ENCODE results near the gene ARHGAP18.

ARHGAP18 gene

GRCh38 chr6:129691043-129691640 is 18.8 kb downstream of the ARHGAP18 start:
- no peak for DNase-seq

DNA sequence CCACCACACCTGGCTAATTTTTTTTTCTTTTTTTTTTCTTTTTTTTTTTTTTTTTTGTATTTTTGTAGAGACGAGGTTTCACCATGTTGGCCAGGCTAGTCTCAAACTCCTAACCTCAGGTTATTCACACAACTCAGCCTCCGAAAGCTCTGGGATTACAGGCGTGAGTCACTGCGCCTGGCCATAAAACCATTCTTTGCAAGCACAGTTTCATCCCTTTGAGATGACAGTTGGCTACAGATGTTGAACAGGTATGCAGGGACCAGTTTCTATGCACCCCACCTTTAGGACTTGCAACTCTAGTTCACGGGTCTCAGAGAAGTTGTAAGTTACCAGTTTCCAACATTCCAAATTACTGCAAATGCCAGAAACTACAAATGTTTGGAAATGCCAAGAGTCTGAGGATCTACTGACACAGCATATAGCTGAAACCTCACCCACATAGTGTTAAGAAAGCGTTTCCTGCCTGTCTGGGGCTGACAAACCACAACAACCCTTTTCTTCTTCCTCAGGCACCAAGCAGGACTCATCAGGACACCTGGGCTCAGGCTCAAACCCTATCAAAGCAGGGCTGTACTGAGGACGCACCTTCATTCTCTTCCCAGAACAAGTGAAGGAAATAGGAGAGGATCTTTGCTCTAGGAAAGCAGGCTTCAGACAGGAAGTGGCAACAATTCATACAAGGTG is 22.9 kb downstream of the ARHGAP18 start:
- no peak for DNase-seq

- DNase-seq, result no peak
These were observed 24.3 kb downstream of the ARHGAP18 start for GRCh38 chr6:129685662-129686031.

DNA sequence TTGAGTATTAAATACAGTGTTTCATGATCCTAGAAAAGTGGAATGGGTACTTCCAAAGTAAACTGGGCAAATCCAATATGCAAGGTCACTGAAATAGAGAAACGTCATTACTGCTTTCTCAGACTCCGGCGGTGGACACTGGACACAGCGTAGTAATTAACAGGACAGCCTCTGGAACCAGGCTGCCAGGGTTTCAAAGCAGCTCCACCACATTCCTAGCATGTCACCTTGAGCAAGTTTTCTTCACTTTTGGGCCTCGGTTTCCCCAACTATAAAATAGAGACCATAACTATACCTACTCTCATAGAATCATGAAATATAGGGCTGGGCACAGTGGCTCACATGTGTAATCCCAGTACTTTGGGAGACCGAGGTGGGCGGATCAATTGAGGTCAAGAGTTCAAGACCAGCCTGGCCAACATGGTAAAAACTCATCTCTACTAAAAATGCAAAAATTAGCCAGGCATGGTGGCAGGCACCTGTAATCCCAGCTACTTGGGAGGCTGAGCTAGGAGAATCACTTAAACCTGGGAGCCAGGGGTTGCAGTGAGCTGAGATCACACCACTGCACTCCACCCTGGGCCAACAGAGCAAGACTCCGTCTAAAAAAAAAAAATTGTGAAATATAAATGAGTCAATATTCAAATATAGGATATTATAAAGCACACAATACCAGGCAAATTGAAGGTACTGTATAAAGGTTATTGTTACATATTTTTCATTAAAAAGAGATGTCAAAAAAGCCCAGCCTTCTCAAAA is 24.9 kb downstream of the ARHGAP18 start:
- DNase-seq, result no peak

DNA sequence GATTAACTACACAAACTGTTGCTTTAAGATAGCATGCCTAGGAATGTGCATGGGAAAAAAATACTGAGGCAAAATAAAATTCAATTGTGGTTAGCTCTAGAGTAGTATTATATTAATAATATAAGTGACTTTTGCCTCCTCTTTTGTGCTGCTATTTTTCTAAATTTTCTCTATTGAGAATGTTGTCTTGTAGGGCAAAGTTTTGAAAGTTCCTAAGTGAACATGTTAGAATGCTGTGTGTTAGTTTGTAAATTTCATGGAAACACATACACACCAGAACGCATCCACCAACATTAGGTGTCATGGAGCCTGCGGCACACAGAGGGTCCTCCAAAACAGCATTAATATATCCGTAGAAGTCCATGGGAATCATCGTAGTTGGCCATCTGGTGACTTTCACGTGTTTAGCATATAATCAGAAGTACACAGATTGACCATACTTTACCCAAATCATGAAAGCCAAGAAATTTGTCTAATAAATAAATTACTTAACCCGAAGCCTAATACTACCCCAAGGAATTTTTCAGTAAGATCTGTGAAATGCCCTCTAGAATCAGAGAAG is 25.6 kb downstream of the ARHGAP18 start:
- no peak for DNase-seq

- DNase-seq, result no peak
These were observed 26.2 kb downstream of the ARHGAP18 start for GRCh38 chr6:129683601-129684322.

GRCh38 chr6:129681913-129682205 is 28.1 kb downstream of the ARHGAP18 start:
- no peak for DNase-seq

GRCh38 chr6:129680633-129681032 is 29.3 kb downstream of the ARHGAP18 start:
- DNase-seq, result no peak

GRCh38 chr6:129679758-129680157 is 30.2 kb downstream of the ARHGAP18 start:
- DNase-seq, result no peak

DNA sequence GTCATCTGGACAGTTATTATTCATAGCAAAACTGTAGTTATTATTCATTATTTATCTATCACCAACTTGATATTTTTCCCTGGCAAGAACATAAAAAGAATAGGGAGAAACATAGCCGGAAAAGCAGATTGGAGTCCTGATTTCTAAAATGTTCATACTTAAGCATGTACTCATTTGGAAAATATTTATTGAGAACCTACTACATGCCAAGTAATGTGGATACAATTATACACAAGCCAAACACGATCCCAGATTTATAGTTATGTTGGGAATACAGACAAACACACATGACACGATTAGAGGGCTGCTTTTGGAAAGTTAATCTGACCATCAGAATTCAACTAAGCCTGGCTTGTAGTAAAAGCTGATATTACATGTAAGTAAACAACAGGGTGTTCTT is 30.7 kb downstream of the ARHGAP18 start:
- no peak for DNase-seq

- no peak for DNase-seq
These were observed 31.5 kb downstream of the ARHGAP18 start for GRCh38 chr6:129678463-129678862.

- no peak for DNase-seq
These were observed 32.2 kb downstream of the ARHGAP18 start for GRCh38 chr6:129677620-129678325.

- DNase-seq, result no peak
These were observed 34.1 kb downstream of the ARHGAP18 start for GRCh38 chr6:129675669-129676472.

- DNase-seq, result no peak
These were observed 36.2 kb downstream of the ARHGAP18 start for GRCh38 chr6:129673748-129674147.

DNA sequence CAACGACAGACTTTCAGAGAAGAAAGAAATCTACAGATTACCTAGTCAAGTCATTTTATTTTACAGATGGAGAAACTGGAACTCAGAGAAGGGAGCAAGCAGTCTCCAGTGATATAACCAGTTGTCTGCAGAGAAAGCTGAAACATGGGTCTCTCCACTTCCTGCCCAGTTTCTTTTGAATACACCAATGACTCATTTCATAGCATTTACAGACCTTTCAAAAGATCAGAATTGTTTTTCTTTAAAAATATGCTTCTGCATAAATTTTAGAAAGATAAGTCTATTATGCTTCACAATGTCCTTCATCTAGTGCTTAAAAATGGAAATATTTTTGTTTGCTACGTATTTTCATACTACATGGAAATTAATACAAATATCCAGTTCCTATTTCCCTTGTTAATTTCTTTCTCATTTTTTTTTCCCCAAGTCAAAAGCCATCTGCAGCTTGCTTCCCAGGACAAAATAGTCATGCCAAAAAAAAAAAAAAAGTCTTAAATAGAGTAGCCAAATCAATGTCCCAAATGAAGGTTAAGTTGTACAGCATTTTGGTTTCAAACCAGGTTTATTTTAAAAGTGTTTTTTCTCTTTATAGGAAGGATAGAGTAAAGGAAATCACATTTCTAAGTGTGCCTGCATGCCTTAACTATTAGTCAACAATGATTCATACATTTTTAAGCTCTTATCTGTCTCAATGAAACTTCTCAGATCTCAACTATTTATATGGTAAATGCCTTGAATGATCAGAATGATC is 36.9 kb downstream of the ARHGAP18 start:
- no peak for DNase-seq

DNA sequence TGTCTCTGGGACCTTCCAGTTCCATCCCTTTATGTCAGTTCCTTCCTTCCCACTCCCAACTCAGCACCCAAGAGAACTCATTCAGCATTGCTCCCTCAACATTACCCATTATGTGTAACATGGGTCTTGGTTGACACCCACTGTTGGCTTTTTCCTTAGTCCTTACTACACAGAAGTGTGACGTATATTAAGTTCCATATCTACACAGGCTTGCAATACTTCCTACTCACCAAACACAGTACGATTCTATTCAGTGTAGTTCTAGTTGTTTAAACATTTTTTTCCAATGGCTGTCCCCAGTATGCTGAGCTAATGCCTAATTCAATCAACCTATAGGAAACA is 37.7 kb downstream of the ARHGAP18 start:
- DNase-seq, result no peak

DNA sequence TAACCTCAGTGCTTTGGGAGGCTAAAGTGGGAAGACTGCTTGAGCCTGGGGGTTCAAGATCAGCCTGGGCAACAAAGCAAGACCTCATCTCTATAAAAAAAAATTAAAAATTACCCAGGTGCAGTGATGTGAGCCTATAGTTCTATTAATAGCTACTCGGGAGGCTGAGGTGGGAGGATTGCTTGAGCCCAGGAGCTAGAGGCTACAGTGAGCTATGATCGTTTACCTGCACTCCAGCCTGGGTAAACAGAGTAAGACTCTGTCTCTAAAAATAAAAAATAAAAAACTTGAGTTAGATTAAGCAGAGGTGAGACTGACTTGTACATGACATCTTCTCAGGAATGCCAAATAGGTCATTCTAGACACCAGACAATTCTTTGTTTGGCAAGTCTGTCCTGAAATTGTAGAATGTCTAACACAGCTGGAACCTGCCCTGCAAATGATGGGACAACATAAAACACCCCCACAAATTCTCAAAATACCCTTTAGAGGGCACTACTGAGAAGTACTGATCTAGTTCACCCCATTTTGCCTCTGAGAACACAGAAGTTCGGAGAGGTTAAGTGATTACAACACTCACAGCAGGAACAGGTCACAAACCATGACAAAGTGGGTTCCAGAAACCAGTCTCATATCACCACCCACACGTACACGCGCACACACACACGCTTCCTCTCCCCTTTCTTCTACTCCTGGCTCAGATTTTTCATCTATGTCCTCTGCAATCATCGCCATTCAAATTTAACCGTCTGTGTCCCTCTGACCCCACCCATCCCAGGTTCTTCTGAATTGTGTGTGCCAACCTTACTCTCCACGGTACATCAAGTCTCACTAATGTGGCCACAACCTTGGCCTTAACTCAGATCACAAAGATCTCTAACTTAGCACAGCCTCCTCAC is 38.3 kb downstream of the ARHGAP18 start:
- no peak for DNase-seq

GRCh38 chr6:129670634-129671033 is 39.3 kb downstream of the ARHGAP18 start:
- no peak for DNase-seq

GRCh38 chr6:129667621-129668020 is 42.4 kb downstream of the ARHGAP18 start:
- DNase-seq, result no peak

GRCh38 chr6:129667034-129667433 is 42.9 kb downstream of the ARHGAP18 start:
- no peak for DNase-seq
